RWPE2 (cell line): Measurements from ENCODE around the gene FLNC.
A peak's percentile ranks its signal among the peaks of the same experiment; 100 is the strongest.

Source experiments
- ATAC-seq: fragments of 200-7000 bp; cut with Tn5 transposase; 3 replicates; pipeline ENCODE4 v1.9.1; 2021; ENCODE audit warnings: low read depth
- DNase-seq: peaks from one replicate; pipeline ENCODE4 v3.0.0-alpha.2; 2020; ENCODE audit warnings: low spot score
- H3K27ac ChIP-seq: fragments of 450-650 bp; 2 replicates; pipeline ENCODE4 v1.5.1; 2017; ENCODE audit warnings: mild to moderate bottlenecking; ENCODE audit not compliant: poor library complexity, severe bottlenecking
- H3K27me3 ChIP-seq: fragments of 250-450 bp; sonication (Bioruptor Pico); 2 replicates; pipeline ENCODE4 v1.5.1; 2021; ENCODE audit warnings: mild to moderate bottlenecking, moderate library complexity; ENCODE audit not compliant: insufficient read depth, poor library complexity, severe bottlenecking
- H3K36me3 ChIP-seq: fragments of 250-450 bp; sonication (Bioruptor Pico); 2 replicates; pipeline ENCODE4 v1.5.1; 2020; ENCODE audit warnings: low read depth, mild to moderate bottlenecking, moderate library complexity
- H3K4me1 ChIP-seq: fragments of 250-450 bp; sonication (Bioruptor Pico); 2 replicates; pipeline ENCODE4 v1.5.1; 2021; ENCODE audit warnings: mild to moderate bottlenecking, moderate library complexity; ENCODE audit not compliant: insufficient read depth, poor library complexity, severe bottlenecking
- H3K4me3 ChIP-seq: fragments of 250-450 bp; sonication (Bioruptor Pico); 2 replicates; pipeline ENCODE4 v1.5.1; 2021; ENCODE audit warnings: mild to moderate bottlenecking, moderate library complexity; ENCODE audit not compliant: severe bottlenecking
- H3K9me3 ChIP-seq: fragments of 250-450 bp; sonication (Bioruptor Pico); 2 replicates; pipeline ENCODE4 v1.5.1; 2021; ENCODE audit warnings: mild to moderate bottlenecking, moderate library complexity; ENCODE audit not compliant: severe bottlenecking
- TF ChIP-seq, protein P1 (sequence below): fragments of 450-650 bp; IDR thresholded peaks from one replicate; pipeline ENCODE4 v1.5.1; 2017; ENCODE audit warnings: mild to moderate bottlenecking, moderate library complexity; ENCODE audit not compliant: poor library complexity, severe bottlenecking

The FLNC gene

DNA sequence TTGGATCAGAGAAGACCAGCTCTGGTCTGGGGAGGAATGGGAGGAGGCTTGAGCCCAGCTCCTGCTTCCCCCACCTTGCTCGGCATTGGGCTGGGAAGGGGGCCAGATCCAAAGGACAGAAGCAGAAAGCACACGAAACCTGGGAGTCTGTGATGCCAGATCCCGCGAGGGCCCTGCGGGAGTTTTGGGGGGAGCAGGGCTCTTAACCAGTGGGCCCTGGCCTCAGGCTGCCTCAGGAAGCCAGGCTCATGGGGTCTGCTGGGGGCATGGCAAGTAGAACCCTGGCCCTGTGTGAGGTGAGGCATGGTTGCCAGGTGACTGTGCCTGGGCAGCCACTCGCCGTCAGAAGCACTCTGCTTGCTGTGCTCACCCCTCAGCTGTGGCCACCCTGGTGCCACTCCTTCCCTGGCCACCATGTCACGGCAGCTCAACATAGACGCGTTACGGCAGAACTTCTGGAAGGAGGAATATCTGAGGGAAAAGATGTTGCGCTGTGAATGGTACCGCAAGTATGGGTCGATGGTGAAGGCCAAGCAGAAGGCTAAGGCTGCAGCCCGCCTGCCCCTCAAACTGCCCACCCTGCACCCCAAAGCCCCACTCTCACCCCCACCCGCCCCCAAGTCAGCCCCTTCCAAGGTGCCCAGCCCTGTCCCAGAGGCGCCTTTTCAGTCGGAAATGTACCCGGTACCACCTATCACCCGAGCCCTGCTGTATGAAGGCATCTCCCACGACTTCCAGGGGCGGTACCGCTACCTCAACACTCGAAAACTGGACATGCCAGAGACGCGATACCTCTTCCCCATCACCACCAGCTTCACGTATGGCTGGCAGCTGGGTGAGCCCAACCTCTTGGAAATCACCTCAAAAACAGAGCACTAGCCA is 36.0 kb downstream of the FLNC start:
- no peaks in the 10 kb centered on the region for H3K27me3 ChIP-seq
- H3K4me1 ChIP-seq, result peaks cover 26% of the 10 kb centered on the region
- no peak for DNase-seq
- no peak overlapping the region for H3K27ac ChIP-seq
- H3K36me3 ChIP-seq, result peaks cover 9% of the 10 kb centered on the region
- no peaks in the 10 kb centered on the region for H3K9me3 ChIP-seq
- H3K4me3 ChIP-seq, result no peak overlapping the region
- no peak for ATAC-seq
- TF ChIP-seq, protein P1, sequence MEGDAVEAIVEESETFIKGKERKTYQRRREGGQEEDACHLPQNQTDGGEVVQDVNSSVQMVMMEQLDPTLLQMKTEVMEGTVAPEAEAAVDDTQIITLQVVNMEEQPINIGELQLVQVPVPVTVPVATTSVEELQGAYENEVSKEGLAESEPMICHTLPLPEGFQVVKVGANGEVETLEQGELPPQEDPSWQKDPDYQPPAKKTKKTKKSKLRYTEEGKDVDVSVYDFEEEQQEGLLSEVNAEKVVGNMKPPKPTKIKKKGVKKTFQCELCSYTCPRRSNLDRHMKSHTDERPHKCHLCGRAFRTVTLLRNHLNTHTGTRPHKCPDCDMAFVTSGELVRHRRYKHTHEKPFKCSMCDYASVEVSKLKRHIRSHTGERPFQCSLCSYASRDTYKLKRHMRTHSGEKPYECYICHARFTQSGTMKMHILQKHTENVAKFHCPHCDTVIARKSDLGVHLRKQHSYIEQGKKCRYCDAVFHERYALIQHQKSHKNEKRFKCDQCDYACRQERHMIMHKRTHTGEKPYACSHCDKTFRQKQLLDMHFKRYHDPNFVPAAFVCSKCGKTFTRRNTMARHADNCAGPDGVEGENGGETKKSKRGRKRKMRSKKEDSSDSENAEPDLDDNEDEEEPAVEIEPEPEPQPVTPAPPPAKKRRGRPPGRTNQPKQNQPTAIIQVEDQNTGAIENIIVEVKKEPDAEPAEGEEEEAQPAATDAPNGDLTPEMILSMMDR, result no peak

DNA sequence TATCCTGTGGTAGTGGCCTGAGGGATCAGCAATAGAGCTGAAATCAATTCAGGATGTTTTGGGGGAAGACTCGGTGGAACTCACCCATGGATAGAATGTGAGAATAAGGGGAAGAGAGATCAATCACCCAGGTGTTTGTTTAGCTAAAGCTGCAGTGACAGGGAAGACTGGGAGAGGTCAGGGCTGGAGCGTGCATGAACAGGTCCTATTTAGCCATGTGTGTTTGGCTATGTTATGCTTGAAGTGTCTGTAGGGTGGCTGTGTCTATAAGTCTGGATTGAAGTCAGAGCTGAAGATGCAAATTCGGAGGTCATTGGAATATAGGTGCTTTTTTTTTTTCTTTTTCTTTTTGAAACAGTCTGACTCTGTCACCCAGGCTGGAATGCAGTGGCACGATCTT is 37.0 kb downstream of the FLNC start:
- no peaks in the 10 kb centered on the region for H3K27me3 ChIP-seq
- no peak for ATAC-seq
- no peak for DNase-seq

DNA sequence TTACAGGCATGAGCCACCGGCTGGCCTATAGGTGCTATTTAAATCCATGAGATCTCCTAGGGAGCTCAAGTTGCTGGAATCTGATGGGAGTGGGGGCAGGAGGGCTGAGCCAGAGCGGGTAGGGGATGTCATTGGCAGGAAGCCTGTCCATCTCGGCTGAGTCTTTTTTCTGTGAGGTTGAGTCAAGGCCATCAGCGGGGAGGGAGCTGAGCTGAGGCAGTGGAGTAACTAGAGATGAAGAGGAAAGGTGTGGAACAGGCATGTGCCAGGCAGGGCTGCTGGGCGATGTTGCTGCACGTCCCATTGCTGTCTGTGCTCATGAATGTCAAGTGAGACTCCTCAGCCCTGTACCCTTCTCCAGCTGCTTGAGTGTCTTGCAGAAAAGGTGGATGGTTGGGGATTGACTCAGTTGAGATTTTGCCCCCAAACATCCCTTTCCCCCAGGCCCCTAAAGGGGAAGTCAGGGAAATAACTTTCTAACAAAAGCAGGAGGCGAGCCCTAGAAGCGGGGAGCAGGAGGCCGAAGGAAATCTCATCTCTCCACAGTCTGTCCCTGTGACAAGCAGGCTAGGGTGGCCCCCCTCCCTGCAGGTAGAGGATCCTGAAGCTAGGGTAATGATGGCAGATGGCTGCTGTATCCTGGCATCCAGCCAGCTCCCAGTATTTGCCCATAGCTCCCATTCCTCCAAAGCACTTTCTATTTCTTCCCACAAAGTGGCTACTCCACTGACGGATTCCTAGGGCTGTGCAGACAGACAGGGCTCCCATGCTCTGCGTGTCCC is 37.8 kb downstream of the FLNC start:
- DNase-seq (no peak), ATAC-seq (peak; percentile 37)
- Histone ChIP-seq H3K4me3 (no peak overlapping the region), H3K4me1 (peaks cover 44% of the 10 kb centered on the region), H3K9me3 (no peaks in the 10 kb centered on the region), H3K36me3 (peaks cover 9% of the 10 kb centered on the region), H3K27ac (peak overlapping the region; percentile 3), H3K27me3 (no peaks in the 10 kb centered on the region)
- TF ChIP-seq, protein P1, result no peak

More for the DNA sequence above, 37.0 kb downstream of the FLNC start:
- no peaks in the 10 kb centered on the region for H3K9me3 ChIP-seq
- peaks cover 36% of the 10 kb centered on the region for H3K4me1 ChIP-seq
- peak overlapping the region; percentile 3 for H3K27ac ChIP-seq
- no peak overlapping the region for H3K4me3 ChIP-seq
- H3K36me3 ChIP-seq, result peaks cover 9% of the 10 kb centered on the region
- TF ChIP-seq, protein P1, result no peak

DNA sequence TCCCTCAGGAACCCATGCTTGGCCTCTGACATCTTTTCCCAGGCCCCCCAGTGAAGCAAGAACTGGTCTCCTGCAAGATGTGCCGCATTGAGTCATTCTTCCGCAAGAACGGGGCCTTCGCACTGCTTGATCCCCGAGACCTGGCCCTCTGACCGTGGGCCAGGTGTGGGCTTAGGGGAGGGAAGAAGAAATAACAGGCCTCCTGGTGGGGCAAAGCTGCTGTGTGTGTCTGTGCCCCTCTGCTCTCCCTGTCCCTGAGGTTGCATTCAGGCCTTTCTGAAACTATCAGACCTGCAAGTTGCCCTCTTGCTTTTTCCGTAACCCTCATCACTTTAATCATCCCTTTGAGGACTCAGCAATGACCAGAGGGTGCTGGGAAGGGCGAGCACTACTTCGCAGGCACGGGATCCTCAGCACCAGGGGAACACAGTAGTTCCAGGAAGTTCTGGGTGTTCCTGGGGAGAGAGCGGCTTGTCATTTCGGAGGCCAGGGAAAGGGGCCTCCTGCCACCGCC is 38.5 kb downstream of the FLNC start:
- H3K4me1 ChIP-seq, result peaks cover 42% of the 10 kb centered on the region
- ATAC-seq, result no peak; the same call in 2 of the 3 replicates
- H3K27ac ChIP-seq, result no peak overlapping the region
- peaks cover 9% of the 10 kb centered on the region for H3K36me3 ChIP-seq
- no peak for DNase-seq
- peak overlapping the region; percentile 48 for H3K4me3 ChIP-seq
- H3K27me3 ChIP-seq, result no peaks in the 10 kb centered on the region
- TF ChIP-seq, protein P1, result no peak
- no peaks in the 10 kb centered on the region for H3K9me3 ChIP-seq
